Uterus (tissue), 2 donors: ENCODE data around the gene KLHL30.

Source experiments
- CTCF ChIP-seq, 4 experiments: fragments of 200-600 bp in 2 of 4; fragments of 450-650 bp in 2 of 4; sonication (generic) in 2 of 4; IDR thresholded peaks; one replicate each; pipeline ENCODE4 v1.5.1; 2016 to 2019; ENCODE audit warnings: antibody characterized with exemption in 4 of 4, mild to moderate bottlenecking in 2 of 4, moderate library complexity in 1 of 4
- POLR2A ChIP-seq, 2 donors: fragments of 450-650 bp; IDR thresholded peaks; one replicate each; pipeline ENCODE4 v1.6.1; 2016; ENCODE audit warnings: antibody characterized with exemption in 2 of 2, mild to moderate bottlenecking in 1 of 2, moderate library complexity in 1 of 2

GRCh38 chr2:238161291-238162051, 23.0 kb downstream of the KLHL30 start:
- TF ChIP-seq CTCF (IDR thresholded peaks at IDR 0.05) (no peak), POLR2A (IDR thresholded peaks at IDR 0.05) (no peak)
